Stimulated activated CD8-positive, alpha-beta memory T cell treated with anti-CD3 and anti-CD28 coated beads, Interleukin-12 subunit alpha, Interleukin-12 subunit beta, amount 100 ng/mL, for 24 hours (primary cell): Measurements from ENCODE around the gene PRPF4.
A peak's percentile ranks its signal among the peaks of the same experiment; 100 is the strongest.

Experiments used
- DNase-seq: peaks from one replicate; pipeline ENCODE4 v3.0.0-alpha.2; 2020; ENCODE audit errors: extremely low read depth

PRPF4 gene

GRCh38 chr9:113311961-113312360 is 36.5 kb downstream of the PRPF4 start:
- DNase-seq, result no peak

- DNase-seq, result no peak
Measured at GRCh38 chr9:113313261-113313660, 37.8 kb downstream of the PRPF4 start.

GRCh38 chr9:113315231-113315630 is 39.8 kb downstream of the PRPF4 start:
- no peak for DNase-seq

GRCh38 chr9:113316030-113316429 is 40.6 kb downstream of the PRPF4 start:
- no peak for DNase-seq

GRCh38 chr9:113317777-113318176 is 42.3 kb downstream of the PRPF4 start:
- DNase-seq, result no peak

GRCh38 chr9:113319054-113319453 is 43.6 kb downstream of the PRPF4 start:
- no peak for DNase-seq

- no peak for DNase-seq
Measured at GRCh38 chr9:113320051-113320450, 44.6 kb downstream of the PRPF4 start.

GRCh38 chr9:113322671-113323070 is 47.2 kb downstream of the PRPF4 start:
- DNase-seq, result no peak

GRCh38 chr9:113326230-113326629 is 50.8 kb downstream of the PRPF4 start:
- DNase-seq, result no peak

GRCh38 chr9:113328045-113328782 is 52.8 kb downstream of the PRPF4 start:
- no peak for DNase-seq

GRCh38 chr9:113331780-113332179 is 56.3 kb downstream of the PRPF4 start:
- no peak for DNase-seq

GRCh38 chr9:113337714-113338113 is 62.3 kb downstream of the PRPF4 start:
- no peak for DNase-seq

GRCh38 chr9:113340011-113340699 is 64.7 kb downstream of the PRPF4 start, which contains the start of gene WDR31:
Gene WDR31 (minus strand): TSS chr9:113340275. CDS start chr9:113332022, 8,253 bp downstream.
- DNase-seq, result peak; percentile 46

- DNase-seq, result no peak
Measured at GRCh38 chr9:113341712-113342410, 66.4 kb downstream of the PRPF4 start.
